Measurements from ENCODE around the gene IL11. TPM values are rescaled to one million over a fixed set of nuclear protein-coding genes. Genes with fewer than 3 reads are reported as not detected.

The IL11 gene
- total RNA-seq, 1 donor from 2014 or later, result 0.21 TPM

- Mint-ChIP-seq H3K27me3 (ENCODE audit: unreplicated experiment) (peaks cover 26% of the 10 kb centered on the region), H3K4me3 (ENCODE audit: unreplicated experiment) (peak overlapping the region; percentile 80), H3K4me1 (ENCODE audit: unreplicated experiment) (peaks cover 26% of the 10 kb centered on the region), H3K9me3 (ENCODE audit: unreplicated experiment) (no peaks in the 10 kb centered on the region), H3K27ac (ENCODE audit: unreplicated experiment) (no peak overlapping the region), H3K36me3 (ENCODE audit: low read depth, unreplicated experiment) (peaks cover 18% of the 10 kb centered on the region)
- no peak for TF ChIP-seq CTCF (IDR thresholded peaks at IDR 0.05; ENCODE audit: unreplicated experiment)
- DNase-seq (ENCODE audit: low spot score), result no peak
These were observed 19.4 kb upstream of the IL11 start for GRCh38 chr19:55389386-55390317.

- Mint-ChIP-seq H3K9me3 (ENCODE audit: unreplicated experiment) (no peaks in the 10 kb centered on the region), H3K36me3 (ENCODE audit: low read depth, unreplicated experiment) (peaks cover 18% of the 10 kb centered on the region), H3K27ac (ENCODE audit: unreplicated experiment) (no peak overlapping the region)
These were observed 17.7 kb upstream of the IL11 start for GRCh38 chr19:55387736-55388497.

GRCh38 chr19:55386493-55386971 lies 16.3 kb upstream of the IL11 start:
- Mint-ChIP-seq H3K36me3 (ENCODE audit: low read depth, unreplicated experiment) (peaks cover 18% of the 10 kb centered on the region), H3K27ac (ENCODE audit: unreplicated experiment) (peak overlapping the region; percentile 97), H3K27me3 (ENCODE audit: unreplicated experiment) (peaks cover 40% of the 10 kb centered on the region), H3K9me3 (ENCODE audit: unreplicated experiment) (no peaks in the 10 kb centered on the region), H3K4me3 (ENCODE audit: unreplicated experiment) (peak overlapping the region; percentile 99), H3K4me1 (ENCODE audit: unreplicated experiment) (peaks cover 26% of the 10 kb centered on the region)
- DNase-seq (ENCODE audit: low spot score), result no peak
- no peak for TF ChIP-seq CTCF (IDR thresholded peaks at IDR 0.05; ENCODE audit: unreplicated experiment)

More at GRCh38 chr19:55387736-55388497, 17.7 kb upstream of the IL11 start:
- DNase-seq (ENCODE audit: low spot score), result no peak
- peaks cover 26% of the 10 kb centered on the region for H3K4me1 Mint-ChIP-seq (ENCODE audit: unreplicated experiment)
- H3K4me3 Mint-ChIP-seq (ENCODE audit: unreplicated experiment), result peak overlapping the region; percentile 99
- TF ChIP-seq CTCF (IDR thresholded peaks at IDR 0.05; ENCODE audit: unreplicated experiment), result no peak
- peaks cover 29% of the 10 kb centered on the region for H3K27me3 Mint-ChIP-seq (ENCODE audit: unreplicated experiment)

GRCh38 chr19:55385724-55386492 lies 15.6 kb upstream of the IL11 start, which contains the start of gene RPL28:
TSS of gene RPL28 (plus strand) at chr19:55385932. CDS start at chr19:55386358, 426 bp downstream.
- peak; percentile 98 for DNase-seq (ENCODE audit: low spot score)
- Mint-ChIP-seq H3K27me3 (ENCODE audit: unreplicated experiment) (peaks cover 41% of the 10 kb centered on the region), H3K4me1 (ENCODE audit: unreplicated experiment) (peaks cover 26% of the 10 kb centered on the region), H3K27ac (ENCODE audit: unreplicated experiment) (peak within 1 kb of the TSS; percentile 97), H3K36me3 (ENCODE audit: low read depth, unreplicated experiment) (peaks cover 18% of the 10 kb centered on the region), H3K9me3 (ENCODE audit: unreplicated experiment) (no peaks in the 10 kb centered on the region), H3K4me3 (ENCODE audit: unreplicated experiment) (peak within 1 kb of the TSS; percentile 99)
- no peak for TF ChIP-seq CTCF (IDR thresholded peaks at IDR 0.05; ENCODE audit: unreplicated experiment)
